ENCODE data around the gene ASB2.
A peak's percentile ranks its signal among the peaks of the same experiment; 100 is the strongest.

ASB2 gene

DNA sequence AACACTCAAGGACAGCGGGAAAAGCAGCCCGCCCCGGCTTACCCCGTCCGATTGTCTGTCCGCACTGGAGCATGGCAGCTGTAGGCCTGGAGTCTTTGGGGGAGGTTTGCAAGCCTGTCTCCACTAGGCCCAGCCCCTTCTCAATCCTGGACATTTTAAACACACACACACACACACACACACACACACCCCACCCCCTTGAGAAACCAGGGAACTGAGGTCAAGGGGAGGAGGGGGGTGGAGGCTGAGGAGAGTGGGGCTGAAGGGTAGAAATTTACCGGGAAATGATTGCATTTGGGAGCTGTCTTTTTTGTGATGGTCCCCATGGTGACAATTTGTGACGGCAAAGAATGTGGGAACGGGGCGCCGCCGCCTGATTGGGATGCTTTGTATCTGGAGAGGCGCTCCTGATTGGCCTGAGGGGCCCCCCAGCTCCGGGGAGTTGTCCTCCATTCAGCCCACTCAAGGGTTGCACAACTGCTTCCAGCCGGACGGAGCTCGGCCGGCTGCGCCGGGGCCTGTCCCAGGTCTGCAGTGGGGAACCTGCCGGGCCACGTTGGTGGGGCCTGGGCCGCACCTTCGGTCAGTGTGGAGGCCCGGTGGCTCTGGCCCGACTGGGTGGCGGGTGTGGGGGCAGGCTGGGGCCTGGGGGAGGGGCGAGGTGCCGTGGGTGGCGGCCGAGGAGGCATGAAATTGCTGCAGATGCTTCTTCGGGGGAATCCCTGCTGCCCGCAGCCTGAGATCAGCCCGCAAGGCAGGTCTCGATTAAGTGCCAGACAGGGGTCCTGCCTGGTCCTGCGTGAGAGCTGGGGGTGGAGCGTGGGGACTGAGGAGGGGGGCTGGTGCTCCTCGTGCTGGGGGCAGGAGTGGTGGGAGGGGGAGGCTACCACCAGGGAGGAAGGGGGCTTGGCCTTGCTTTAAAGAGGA lies 49.2 kb downstream of the ASB2 start, which contains the start of gene FAM181A:
FAM181A (plus strand) TSS at position 472 of the 927 bp plus-strand sequence. CDS start 942 bp downstream, outside the sequence.
- DNase-seq (ENCODE audit: low read depth): no peak

DNA sequence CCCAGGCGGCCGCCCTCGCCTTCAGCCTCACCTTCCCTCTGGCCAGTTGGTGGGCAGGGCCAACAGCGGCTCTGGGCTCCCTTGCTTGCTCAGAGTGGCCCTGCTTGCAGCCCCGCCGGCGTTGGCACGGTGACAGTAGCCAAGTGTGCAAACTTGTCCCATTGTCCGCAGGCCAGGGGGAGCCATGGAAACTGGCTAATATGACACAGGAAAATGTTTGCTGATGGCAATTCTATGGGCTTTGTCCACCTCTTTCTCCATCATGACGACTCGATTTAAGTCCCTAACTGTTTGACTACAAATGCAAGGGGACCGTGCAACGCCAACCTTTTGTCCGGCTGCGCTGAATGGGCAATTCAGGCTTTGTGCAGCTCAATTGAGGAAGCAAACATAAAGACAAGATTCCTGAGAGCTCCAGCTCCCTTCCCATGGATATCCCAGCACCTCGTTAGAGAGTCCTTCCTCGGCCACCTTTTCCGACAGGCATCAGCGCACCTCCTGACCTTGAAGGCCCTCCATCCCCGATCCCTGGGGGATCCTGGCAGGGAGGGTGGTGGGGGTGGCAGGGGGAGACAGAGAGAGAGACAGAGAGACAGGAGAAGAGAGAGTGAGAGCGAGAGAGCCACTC lies 50.0 kb downstream of the ASB2 start:
- DNase-seq (ENCODE audit: low read depth): no peak

DNA sequence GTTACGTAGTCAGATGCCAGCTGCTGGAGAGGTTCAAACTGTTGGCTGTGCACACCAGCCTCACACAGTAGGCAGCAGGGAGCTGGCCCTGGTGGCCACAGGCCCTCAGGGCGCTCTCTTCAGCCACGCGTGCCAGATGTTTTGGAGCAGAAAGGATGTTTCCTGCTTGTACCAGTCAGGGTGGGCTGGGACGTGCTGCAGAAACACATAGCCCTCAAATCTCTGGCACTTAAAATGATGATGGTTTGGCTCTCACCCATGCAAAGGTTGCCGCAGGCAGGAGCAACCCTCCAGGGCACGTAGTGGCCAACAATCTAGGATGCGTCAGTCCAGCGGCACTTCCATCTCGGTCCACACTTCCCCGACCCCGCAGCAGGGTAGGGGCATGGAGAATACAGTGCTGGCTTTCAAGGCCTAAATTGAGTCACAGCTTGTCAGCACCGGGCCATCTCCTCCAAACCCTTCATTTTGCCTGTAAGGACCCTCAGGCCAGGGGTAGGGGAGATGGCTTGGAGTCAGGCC lies 50.9 kb downstream of the ASB2 start:
- no peak for DNase-seq (ENCODE audit: low read depth)

DNA sequence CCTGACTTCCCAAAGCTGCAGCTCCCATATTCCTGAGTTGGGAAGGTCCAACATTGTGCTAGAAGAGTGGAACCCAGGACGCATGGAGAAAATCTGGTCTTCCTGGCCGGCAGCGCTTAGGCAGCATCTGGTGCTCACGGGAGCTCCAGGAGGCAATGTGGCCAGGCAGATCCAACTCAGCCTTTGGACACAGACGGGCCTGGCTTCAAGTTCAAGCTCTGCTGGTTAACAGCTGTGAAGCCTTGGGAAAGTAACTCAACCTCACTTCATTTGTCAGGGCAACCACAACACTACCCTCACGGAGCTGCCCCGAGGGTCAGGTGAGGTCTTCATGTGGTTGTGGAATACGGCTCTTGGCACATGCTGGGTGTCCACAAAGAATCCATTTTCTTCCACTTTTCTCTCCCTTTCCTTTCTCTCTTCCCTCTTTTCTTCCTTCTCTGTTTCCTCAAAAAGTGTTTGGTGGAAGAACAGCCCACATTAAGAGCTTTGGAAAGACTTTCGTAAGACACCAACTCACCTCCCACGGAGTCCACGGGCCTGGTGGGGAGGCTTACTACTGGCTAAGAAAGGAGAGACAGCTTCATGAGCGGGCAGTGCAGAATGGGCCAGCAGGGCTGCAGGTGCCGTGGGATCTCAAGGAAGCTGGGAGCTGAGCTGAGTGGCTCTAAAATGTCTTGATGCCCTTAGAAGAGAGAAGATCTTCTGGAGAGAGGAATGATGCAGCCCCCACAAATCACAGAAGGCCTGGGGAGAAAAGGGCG lies 51.6 kb downstream of the ASB2 start:
- no peak for DNase-seq (ENCODE audit: low read depth)

DNA sequence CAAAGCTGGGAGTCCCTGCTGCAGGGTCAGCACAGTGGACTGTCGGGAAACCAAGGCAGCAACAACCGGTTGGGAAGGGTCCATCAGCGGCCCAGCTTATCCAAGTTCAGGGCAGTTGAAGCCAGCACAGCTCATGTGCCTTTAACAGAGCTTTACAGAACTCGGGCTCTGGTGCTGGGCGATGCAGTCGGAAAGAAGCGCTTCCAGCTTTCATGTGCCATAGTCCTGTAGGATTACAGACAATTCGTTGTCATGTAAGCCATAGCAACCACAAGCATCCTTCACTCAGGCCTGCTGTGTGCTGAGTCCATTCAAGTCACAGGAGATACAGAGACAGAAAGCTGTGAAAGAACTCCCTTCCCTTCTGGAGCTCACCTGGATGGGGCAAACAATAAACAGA lies 52.7 kb downstream of the ASB2 start:
- DNase-seq (ENCODE audit: low read depth): no peak

DNA sequence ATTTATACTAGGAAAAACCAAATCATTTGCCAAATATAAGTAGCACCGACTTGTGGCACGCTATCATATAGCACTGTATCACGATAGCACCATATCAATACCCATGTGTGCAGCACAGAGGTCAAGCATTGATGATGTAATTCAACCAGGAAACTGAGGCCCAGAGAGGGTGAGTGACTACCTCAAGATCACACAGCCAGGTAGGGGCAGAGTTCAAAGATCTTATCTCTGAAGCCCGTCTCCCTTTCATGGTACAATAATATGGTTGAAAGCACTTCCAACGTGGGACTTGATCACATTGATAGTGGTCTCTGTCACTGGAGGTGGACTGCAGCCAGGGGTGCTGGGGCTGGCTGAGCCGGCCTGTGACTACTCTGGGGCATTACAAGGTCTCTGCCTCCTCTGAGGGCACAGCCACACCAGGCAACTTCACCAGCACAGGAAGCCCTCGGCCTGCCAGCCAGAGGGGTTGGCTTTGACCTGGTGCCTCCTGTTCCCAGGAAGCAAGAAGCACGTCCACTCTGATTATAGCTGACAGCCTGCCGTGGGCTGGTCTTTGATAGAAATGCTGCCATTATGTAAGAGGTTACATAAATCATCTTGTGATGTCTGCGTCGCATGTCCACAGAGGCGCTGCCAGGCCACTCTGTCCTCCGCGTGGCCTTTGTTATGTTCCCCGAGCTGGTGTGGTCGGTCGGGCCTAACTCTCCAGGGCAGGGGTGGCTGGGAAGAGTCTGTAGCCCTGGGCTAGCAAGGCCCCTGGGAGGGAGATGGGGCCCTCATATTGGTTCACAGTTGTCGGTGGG lies 55.2 kb downstream of the ASB2 start:
- no peak for DNase-seq (ENCODE audit: low read depth)

DNA sequence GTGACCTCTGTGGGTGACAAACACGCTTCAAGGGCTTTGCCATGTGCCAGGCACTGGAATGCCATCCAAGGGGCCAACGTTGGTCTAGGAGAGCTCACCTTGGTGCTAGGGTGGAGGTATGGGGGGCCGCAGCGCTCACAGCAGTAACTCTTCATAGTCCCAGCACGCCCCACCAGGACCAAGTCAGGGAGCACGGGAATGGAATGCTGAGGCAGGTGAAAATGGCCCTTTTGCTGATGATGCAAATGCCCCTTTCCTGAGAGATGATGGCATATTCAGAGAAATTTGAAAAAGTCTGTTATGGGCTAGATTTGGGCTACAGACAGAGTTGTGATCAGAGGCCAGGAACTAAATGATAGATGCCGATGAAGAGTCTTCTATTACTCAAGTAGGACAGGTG lies 59.2 kb downstream of the ASB2 start:
- no peak for DNase-seq (ENCODE audit: low read depth)

DNA sequence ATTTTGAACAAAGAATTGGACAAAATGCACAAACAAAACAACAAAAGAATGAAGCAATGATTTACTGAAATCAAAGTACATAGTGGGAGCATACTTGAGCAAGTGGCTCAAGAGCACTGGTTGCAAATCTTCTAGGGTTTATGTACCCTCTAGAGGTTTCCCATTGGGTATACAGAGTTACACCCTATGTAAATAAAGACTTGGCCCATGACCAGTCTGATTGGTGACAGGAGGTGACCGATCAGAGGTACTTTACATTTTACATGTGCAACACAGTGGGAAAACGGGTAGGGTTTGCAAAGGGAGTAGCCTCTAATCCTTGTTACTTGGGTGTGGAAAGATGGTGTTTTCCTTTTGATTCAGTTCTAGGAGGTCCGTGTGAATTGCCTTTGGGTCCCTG lies 59.9 kb downstream of the ASB2 start:
- no peak for DNase-seq (ENCODE audit: low read depth)

DNA sequence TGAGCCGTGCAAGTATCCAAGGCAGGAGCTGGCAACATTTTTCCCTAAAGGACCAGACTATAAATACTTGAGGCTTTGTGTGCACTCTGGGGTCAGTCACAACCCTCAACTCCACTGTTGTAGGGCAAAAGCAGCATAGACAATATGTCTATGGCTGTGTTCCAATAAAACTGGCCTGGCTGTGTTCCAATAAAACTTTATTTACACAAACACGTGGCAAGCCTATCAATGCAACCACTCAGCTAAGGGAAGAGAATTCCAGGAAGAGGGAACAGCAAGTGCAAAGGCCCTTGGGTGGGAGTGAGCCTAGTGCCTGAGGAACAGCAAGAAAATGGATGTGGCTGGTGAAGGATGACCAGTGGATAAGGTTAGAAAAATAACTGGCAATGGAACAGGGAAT lies 60.6 kb downstream of the ASB2 start:
- DNase-seq (ENCODE audit: low read depth): no peak

DNA sequence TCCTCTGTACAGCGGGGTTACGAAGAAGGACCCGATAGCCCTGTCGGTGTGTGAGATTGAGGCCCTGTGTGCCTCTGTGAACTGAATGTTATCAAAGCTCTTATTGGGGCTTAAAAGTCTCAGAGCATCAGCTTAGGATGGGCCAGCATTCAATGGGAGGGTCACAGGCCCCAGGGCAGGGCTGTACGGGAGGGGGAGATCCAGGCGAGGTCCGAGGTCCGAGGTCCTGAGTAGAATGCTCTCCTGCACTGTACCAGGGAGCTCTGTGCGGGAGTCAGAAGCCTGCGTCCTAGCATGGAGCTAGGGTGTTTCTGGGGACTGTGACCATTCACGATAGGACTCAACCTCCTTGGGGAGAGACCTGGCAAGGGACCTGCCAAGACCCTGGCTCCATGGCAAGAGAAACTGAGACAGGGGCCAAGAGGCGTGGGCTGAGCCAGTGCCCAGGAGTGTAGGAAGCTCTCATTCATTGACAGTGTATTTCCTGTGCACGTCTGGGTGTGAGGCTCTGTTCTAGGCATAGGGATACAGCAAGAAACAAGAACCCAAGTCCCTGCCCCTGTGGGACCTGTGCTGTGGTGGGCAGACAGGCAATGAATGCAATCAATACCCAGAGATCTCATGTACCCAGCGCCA lies 61.2 kb downstream of the ASB2 start:
- DNase-seq (ENCODE audit: low read depth): no peak

DNA sequence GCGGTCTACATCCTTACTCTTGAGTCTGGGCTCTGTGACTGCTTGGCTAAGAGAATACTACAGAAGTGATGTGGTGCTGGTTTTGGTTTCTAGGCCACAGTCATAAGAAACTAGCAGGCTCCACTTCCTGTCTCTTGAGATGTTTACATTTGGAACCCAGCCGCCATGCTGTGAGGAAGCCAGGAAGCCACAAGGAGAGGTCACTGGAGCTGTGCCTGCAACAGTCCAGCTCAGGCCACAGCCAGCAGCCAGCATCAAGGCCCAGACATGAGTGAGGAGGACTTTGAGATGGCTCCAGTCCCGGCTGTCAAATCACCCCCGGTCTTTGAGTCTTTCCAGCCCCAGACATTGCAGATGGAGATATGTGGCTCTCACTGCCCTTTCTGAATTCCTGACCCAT lies 62.1 kb downstream of the ASB2 start:
- no peak for DNase-seq (ENCODE audit: low read depth)

DNA sequence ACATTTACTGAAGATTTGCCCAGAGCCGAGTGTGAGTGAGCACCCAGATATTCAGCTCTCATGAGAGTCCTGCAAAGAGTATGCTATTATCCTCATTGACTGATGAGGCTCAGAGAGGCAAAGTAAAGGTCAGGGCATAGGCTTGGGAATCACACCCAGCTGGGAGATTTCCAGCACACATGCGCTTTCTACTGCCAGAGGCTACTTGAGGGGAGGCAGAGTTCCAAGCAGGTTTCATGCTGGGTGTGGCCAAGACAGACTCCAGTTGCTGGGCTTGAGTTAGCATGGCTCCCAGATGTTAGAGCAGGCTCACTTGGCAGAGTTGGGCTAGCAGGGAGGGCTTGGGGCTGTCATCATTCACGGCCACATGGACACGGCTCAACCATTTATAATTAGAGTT lies 63.6 kb downstream of the ASB2 start:
- DNase-seq (ENCODE audit: low read depth): no peak

DNA sequence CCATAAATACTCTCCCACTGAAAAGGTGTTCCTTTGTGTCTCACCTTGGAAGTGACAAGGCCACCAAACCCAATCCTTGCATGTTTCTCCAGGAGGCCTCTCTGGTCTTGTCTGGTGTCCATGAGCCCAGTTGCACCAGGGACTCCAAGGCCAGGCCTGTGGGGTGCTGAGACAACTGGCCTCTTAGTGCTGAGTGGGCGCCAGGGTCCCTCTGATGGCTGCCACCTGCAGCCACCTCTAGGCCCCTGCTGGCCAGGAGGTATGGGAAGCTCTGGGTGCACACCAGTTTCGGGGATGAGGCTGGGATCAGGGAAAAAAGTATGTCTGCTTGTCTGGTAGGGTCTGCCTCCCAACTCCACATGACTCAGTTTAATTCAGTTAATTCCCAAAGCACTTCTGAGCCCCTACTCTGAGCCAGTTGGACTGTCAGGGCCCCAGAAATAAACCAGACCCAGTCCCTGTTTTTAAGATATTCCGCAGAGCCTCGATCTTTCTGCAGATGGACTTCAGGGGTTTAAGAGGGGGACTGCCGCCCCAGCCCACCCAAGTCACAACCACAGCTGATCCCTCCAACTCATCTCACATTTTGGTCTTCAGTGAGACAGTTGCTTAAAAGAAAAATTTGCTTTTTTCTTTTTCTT lies 64.3 kb downstream of the ASB2 start:
- no peak for DNase-seq (ENCODE audit: low read depth)

DNA sequence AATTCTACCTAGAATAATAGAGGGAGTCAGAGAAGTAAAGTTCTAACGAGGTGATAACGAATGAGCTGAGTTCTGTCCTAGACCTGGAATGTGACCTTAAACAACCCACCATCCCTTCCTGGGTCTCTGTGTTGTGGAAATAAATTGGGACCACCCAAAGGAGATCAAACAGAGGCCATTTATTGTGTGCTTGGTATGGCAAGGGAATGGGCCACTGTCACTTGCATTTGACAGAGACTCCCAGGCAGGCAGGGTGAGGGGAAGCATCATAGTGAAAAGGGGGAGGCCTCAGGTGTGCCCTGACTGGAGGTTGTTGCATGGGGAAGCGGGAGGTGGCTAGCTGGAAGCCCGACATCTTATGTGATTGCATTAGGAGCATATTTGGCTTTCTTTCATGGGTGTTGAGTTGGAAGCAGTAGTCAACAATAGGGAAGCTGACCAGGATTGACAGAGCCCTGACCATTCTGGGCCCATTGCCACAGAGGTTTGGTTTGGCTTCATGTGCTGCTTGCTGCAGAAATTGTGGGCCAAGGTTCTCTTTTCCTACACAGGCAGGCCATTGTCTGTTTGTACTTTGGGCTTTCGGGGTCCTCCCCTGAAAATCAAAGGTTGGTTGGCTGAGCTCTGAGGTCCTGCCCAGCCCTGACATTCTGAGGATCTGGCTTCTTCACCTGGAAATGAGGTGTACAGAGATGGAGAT lies 66.8 kb downstream of the ASB2 start:
- DNase-seq (ENCODE audit: low read depth): no peak

DNA sequence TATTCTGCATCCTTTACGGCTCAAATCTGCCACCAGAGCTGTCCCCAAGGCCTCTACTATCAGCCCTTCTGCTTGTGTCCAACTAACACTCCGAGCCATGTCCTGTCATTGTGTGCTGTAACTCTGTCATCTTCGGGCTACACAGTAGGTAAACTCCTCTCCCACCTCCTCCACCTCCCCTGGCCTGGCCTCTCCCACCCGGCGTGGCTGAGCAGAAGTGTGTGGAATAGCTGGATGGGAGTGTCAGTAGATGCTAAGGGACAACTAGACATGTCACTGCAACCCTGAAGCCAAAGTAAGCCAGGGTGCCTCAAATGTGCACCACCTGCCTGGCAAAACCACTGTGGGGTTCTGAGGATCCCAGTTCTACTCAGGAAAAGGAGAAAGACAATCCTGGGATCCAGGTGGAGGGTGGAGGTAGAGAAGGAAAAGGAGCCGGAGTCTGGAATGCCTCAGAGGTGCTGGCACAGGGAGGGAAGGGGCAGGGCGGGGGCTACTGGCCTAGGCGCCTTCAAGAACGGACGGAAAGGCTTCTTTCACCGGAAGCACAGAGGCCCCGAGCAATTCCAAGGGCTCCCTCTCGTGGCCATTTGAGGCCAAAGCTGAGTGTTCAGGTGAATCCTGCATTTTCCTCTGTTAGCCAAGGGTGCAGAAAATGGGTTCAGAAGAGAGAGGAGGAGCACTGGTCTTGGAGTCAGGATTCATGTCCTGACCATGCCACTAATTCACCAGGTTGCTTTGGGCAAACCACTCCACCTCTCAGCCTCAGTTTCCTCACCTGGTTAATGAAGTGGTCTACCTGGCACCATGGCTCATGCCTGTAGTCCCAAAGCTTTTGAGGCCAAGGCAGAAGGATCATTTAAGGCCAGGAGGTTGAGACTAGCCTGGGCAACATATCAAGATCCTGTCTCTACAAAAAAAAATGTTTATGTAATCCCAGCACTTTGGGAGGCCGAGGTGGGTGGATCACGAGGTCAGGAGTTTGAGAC lies 69.7 kb downstream of the ASB2 start:
- peak; percentile 29 for DNase-seq (ENCODE audit: low read depth)

DNA sequence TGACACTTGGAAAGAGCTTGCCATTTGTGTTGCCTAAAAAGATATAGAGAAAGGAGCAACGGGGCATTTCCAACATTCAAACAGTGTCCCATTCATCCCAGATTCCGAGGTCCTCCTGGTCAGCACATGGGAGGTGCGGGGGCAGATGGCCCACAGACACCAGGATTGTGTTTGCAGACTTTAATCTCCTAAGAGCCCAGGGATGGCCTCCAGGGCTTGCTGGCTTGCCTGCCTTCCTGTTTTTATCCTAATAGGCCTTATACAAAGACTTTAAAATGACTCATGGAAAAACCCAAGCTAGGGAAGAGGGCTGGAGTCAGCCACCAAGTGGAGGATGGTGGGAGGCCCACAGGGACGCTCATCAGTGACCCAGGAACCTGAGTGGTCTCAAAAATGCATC lies 70.7 kb downstream of the ASB2 start:
- no peak for DNase-seq (ENCODE audit: low read depth)

DNA sequence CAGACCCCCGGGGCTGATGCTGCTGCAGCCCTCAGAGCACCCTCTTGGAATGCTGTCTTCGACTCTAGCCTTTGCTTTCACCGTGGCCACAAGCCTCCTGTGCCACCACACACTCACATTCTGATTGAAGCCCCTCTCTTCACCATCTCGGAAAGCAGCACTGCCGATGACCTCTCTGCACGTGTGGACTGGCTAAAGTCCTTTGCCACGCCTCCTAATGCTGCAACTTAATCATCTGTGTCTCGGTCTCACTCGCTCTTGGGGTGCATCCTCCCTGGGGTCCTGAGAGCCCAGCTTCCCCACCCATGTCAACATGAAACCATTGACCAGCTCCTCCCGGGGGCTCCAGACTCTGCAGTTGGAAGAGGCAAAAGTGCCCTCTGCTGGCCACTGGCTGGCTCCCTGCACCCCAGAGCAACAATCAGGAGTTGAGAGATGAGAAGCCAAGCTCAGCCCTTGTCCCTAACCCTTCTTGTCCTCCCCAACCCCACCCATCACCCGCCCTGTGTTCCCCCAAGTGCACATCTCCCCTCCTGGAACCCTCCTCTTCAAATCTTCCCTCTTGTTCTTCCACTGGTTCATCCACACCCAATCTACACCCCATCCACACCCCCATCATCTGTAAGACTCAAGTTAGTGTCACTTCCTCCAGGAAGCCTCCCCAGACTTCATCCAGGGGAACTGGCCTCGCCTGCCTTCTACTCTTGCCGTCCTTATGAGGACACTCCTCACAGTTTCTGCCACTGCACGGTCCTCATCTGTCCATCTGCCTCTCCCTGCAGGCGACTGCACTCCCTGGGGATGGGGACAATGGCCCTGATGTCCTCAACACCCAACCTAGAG lies 72.8 kb downstream of the ASB2 start:
- DNase-seq (ENCODE audit: low read depth): no peak

Measured in stimulated activated CD8-positive, alpha-beta memory T cell treated with anti-CD3 and anti-CD28 coated beads, Interleukin-7, amount 100 ng/mL, for 24 hours (primary cell).